ENCODE results near the gene EEF1A2. TPM values are rescaled to one million over a fixed set of nuclear protein-coding genes. Genes with fewer than 3 reads are reported as not detected.

The EEF1A2 gene
- total RNA-seq, 1 donor from 2014 or later, result 0.67 TPM

- intact Hi-C loops (cut with DNase I), result no loop called here
- TF ChIP-seq, protein P1, sequence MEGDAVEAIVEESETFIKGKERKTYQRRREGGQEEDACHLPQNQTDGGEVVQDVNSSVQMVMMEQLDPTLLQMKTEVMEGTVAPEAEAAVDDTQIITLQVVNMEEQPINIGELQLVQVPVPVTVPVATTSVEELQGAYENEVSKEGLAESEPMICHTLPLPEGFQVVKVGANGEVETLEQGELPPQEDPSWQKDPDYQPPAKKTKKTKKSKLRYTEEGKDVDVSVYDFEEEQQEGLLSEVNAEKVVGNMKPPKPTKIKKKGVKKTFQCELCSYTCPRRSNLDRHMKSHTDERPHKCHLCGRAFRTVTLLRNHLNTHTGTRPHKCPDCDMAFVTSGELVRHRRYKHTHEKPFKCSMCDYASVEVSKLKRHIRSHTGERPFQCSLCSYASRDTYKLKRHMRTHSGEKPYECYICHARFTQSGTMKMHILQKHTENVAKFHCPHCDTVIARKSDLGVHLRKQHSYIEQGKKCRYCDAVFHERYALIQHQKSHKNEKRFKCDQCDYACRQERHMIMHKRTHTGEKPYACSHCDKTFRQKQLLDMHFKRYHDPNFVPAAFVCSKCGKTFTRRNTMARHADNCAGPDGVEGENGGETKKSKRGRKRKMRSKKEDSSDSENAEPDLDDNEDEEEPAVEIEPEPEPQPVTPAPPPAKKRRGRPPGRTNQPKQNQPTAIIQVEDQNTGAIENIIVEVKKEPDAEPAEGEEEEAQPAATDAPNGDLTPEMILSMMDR (IDR thresholded peaks at IDR 0.05), result no peak
- Histone ChIP-seq H3K27me3 (no peaks in the 10 kb centered on the region), H3K27ac (no peak overlapping the region), H3K9me3 (no peaks in the 10 kb centered on the region), H3K36me3 (no peaks in the 10 kb centered on the region), H3K4me3 (no peak overlapping the region), H3K4me1 (peaks cover 7% of the 10 kb centered on the region)
- DNase-seq (no peak), ATAC-seq (no peak)
These were observed 33.0 kb upstream of the EEF1A2 start for GRCh38 chr20:63531686-63532448.

DNA sequence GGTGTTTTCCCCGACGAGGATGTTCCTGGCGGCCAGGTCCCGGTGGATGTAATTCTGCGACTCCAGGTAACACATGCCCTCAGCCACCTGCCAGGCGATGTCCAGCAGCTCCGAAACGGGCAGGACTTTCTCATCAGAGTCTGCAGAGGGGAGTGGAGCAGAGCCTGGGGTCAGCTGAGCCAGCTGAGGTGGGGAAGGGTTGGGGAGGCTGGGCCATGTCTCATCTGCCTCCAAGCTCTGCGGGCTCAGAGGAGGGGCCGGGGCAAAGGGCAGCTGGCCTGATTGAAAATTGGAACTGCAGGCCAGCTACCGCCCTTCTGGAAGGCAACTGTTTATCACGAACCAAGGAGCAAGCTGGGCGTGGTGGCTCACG, 31.9 kb upstream of the EEF1A2 start:
- DNase-seq (no peak), ATAC-seq (no peak)
- no peaks in the 10 kb centered on the region for H3K27me3 ChIP-seq
- H3K36me3 ChIP-seq, result no peaks in the 10 kb centered on the region
- intact Hi-C loops (cut with DNase I), result no loop called here
- no peaks in the 10 kb centered on the region for H3K9me3 ChIP-seq
- no peaks in the 10 kb centered on the region for H3K4me1 ChIP-seq
- no peak overlapping the region for H3K27ac ChIP-seq
- TF ChIP-seq, protein P1 (IDR thresholded peaks at IDR 0.05), result no peak
- no peak overlapping the region for H3K4me3 ChIP-seq

- intact Hi-C loops (cut with DNase I), result no loop called here
- no peaks in the 10 kb centered on the region for H3K27me3 ChIP-seq
- no peak for DNase-seq
These were observed 31.2 kb upstream of the EEF1A2 start for GRCh38 chr20:63529861-63530787.

GRCh38 chr20:63529180-63529860, 30.4 kb upstream of the EEF1A2 start:
- TF ChIP-seq, protein P1 (IDR thresholded peaks at IDR 0.05), result no peak
- Histone ChIP-seq H3K27ac (no peak overlapping the region), H3K36me3 (no peaks in the 10 kb centered on the region), H3K27me3 (no peaks in the 10 kb centered on the region), H3K4me1 (no peaks in the 10 kb centered on the region), H3K9me3 (no peaks in the 10 kb centered on the region), H3K4me3 (no peak overlapping the region)
- DNase-seq (no peak), ATAC-seq (no peak)
- intact Hi-C loops (cut with DNase I), result no loop called here

More at GRCh38 chr20:63529861-63530787, 31.2 kb upstream of the EEF1A2 start:
- H3K4me3 ChIP-seq, result no peak overlapping the region
- H3K27ac ChIP-seq, result no peak overlapping the region
- H3K4me1 ChIP-seq, result no peaks in the 10 kb centered on the region
- TF ChIP-seq, protein P1 (IDR thresholded peaks at IDR 0.05), result no peak
- no peaks in the 10 kb centered on the region for H3K36me3 ChIP-seq
- no peaks in the 10 kb centered on the region for H3K9me3 ChIP-seq
- no peak for ATAC-seq

GRCh38 chr20:63527184-63527583, 28.3 kb upstream of the EEF1A2 start:
- intact Hi-C loops (cut with DNase I), result no loop called here
- H3K9me3 ChIP-seq, result no peaks in the 10 kb centered on the region
- ATAC-seq, result no peak
- no peaks in the 10 kb centered on the region for H3K27me3 ChIP-seq
- peaks cover 8% of the 10 kb centered on the region for H3K4me1 ChIP-seq
- H3K4me3 ChIP-seq, result no peak overlapping the region
- no peak overlapping the region for H3K27ac ChIP-seq
- DNase-seq, result no peak
- H3K36me3 ChIP-seq, result peaks cover 16% of the 10 kb centered on the region
- TF ChIP-seq, protein P1 (IDR thresholded peaks at IDR 0.05), result no peak
